Measurements from ENCODE around the gene SYCE3. TPM values are rescaled to one million over a fixed set of nuclear protein-coding genes. Genes with fewer than 3 reads are reported as not detected.

The SYCE3 gene
- total RNA-seq, 1 experiment from 2014 or later = 1.3 TPM

- no TSS peak for BruUV-seq (replicated peaks)
- ChIA-PET CTCF (no interaction called here), POLR2A (ENCODE audit: unreplicated experiment) (no interaction called here)
- no peaks in the 10 kb centered on the region for H4K20me1 ChIP-seq (ENCODE audit: low read length)
- no peak overlapping the region for H3K4me2 ChIP-seq (ENCODE audit: low read length)
- H3K36me3 ChIP-seq (ENCODE audit: low read depth, low read length) = no peaks in the 10 kb centered on the region
- H3K27me3 ChIP-seq (ENCODE audit: low read length) = no peaks in the 10 kb centered on the region
- H3K9ac ChIP-seq (ENCODE audit: low read length) = no peak overlapping the region
- H3K27ac ChIP-seq (ENCODE audit: low read length) = no peak overlapping the region
- no peaks in the 10 kb centered on the region for H3K4me1 ChIP-seq (ENCODE audit: insufficient read depth, low read length)
- H3K79me2 ChIP-seq (ENCODE audit: low read length) = no peaks in the 10 kb centered on the region
- ATAC-seq (no peak), DNase-seq (no peak)
- intact Hi-C loops (cut with micrococcal nuclease) = no loop called here
- H3F3A ChIP-seq (ENCODE audit: low read length, unreplicated experiment) = no peaks in the 10 kb centered on the region
- H2AFZ ChIP-seq (ENCODE audit: low read length) = no peak overlapping the region
- H3K9me3 ChIP-seq (ENCODE audit: low read length) = no peaks in the 10 kb centered on the region
- H3K4me3 ChIP-seq (ENCODE audit: low read length) = no peak overlapping the region
- no peaks in the 10 kb centered on the region for H3K9me2 ChIP-seq (replicated peaks; ENCODE audit: low read length)
- TF ChIP-seq EZH2 (IDR thresholded peaks at IDR 0.05; ENCODE audit: low read length, unreplicated experiment) (no peak), EZH2phosphoT487 (IDR thresholded peaks at IDR 0.05; ENCODE audit: borderline replicate concordance, low read length) (no peak)
- TF ChIP-seq, protein P1, sequence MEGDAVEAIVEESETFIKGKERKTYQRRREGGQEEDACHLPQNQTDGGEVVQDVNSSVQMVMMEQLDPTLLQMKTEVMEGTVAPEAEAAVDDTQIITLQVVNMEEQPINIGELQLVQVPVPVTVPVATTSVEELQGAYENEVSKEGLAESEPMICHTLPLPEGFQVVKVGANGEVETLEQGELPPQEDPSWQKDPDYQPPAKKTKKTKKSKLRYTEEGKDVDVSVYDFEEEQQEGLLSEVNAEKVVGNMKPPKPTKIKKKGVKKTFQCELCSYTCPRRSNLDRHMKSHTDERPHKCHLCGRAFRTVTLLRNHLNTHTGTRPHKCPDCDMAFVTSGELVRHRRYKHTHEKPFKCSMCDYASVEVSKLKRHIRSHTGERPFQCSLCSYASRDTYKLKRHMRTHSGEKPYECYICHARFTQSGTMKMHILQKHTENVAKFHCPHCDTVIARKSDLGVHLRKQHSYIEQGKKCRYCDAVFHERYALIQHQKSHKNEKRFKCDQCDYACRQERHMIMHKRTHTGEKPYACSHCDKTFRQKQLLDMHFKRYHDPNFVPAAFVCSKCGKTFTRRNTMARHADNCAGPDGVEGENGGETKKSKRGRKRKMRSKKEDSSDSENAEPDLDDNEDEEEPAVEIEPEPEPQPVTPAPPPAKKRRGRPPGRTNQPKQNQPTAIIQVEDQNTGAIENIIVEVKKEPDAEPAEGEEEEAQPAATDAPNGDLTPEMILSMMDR (conservative IDR thresholded peaks at IDR 0.05; ENCODE audit: low read depth, low read length) = no peak
Measured at GRCh38 chr22:50605613-50606074, 42.9 kb upstream of the SYCE3 start.

GRCh38 chr22:50605002-50605612 is 42.4 kb upstream of the SYCE3 start:
- ChIA-PET CTCF (no interaction called here), POLR2A (ENCODE audit: unreplicated experiment) (no interaction called here)
- no peak overlapping the region for H3K4me3 ChIP-seq (ENCODE audit: low read length)
- H3K36me3 ChIP-seq (ENCODE audit: low read depth, low read length) = no peaks in the 10 kb centered on the region
- H3F3A ChIP-seq (ENCODE audit: low read length, unreplicated experiment) = no peaks in the 10 kb centered on the region
- TF ChIP-seq EZH2 (IDR thresholded peaks at IDR 0.05; ENCODE audit: low read length, unreplicated experiment) (no peak), EZH2phosphoT487 (IDR thresholded peaks at IDR 0.05; ENCODE audit: borderline replicate concordance, low read length) (no peak)
- TF ChIP-seq, protein P1 (conservative IDR thresholded peaks at IDR 0.05; ENCODE audit: low read depth, low read length) = no peak
- H3K79me2 ChIP-seq (ENCODE audit: low read length) = no peaks in the 10 kb centered on the region
- H3K9ac ChIP-seq (ENCODE audit: low read length) = no peak overlapping the region
- H3K4me1 ChIP-seq (ENCODE audit: insufficient read depth, low read length) = no peaks in the 10 kb centered on the region
- no peaks in the 10 kb centered on the region for H4K20me1 ChIP-seq (ENCODE audit: low read length)
- intact Hi-C loops (cut with micrococcal nuclease) = no loop called here
- H2AFZ ChIP-seq (ENCODE audit: low read length) = no peak overlapping the region
- ATAC-seq (no peak), DNase-seq (no peak)
- no peaks in the 10 kb centered on the region for H3K27me3 ChIP-seq (ENCODE audit: low read length)
- no peaks in the 10 kb centered on the region for H3K9me3 ChIP-seq (ENCODE audit: low read length)
- no peak overlapping the region for H3K4me2 ChIP-seq (ENCODE audit: low read length)
- H3K9me2 ChIP-seq (replicated peaks; ENCODE audit: low read length) = no peaks in the 10 kb centered on the region
- no peak overlapping the region for H3K27ac ChIP-seq (ENCODE audit: low read length)
- BruUV-seq (replicated peaks) = no TSS peak

- POLR2A ChIA-PET (ENCODE audit: unreplicated experiment) = no interaction called here
Measured at GRCh38 chr22:50604256-50605001, 41.7 kb upstream of the SYCE3 start.

More at GRCh38 chr22:50604256-50605001, 41.7 kb upstream of the SYCE3 start:
- intact Hi-C loops (cut with micrococcal nuclease) = no loop called here
- DNase-seq (no peak), ATAC-seq (no peak)
- no peak overlapping the region for H3K4me3 ChIP-seq (ENCODE audit: low read length)
- no peaks in the 10 kb centered on the region for H3K9me3 ChIP-seq (ENCODE audit: low read length)
- H4K20me1 ChIP-seq (ENCODE audit: low read length) = no peaks in the 10 kb centered on the region
- H3K9ac ChIP-seq (ENCODE audit: low read length) = no peak overlapping the region
- no TSS peak for BruUV-seq (replicated peaks)
- H3K36me3 ChIP-seq (ENCODE audit: low read depth, low read length) = no peaks in the 10 kb centered on the region
- no peaks in the 10 kb centered on the region for H3K79me2 ChIP-seq (ENCODE audit: low read length)
- H3K4me2 ChIP-seq (ENCODE audit: low read length) = no peak overlapping the region
- H3K4me1 ChIP-seq (ENCODE audit: insufficient read depth, low read length) = no peaks in the 10 kb centered on the region
- H3F3A ChIP-seq (ENCODE audit: low read length, unreplicated experiment) = no peaks in the 10 kb centered on the region
- H3K27ac ChIP-seq (ENCODE audit: low read length) = no peak overlapping the region
- H2AFZ ChIP-seq (ENCODE audit: low read length) = no peak overlapping the region
- H3K9me2 ChIP-seq (replicated peaks; ENCODE audit: low read length) = no peaks in the 10 kb centered on the region
- CTCF ChIA-PET = no interaction called here
- TF ChIP-seq, protein P1 (conservative IDR thresholded peaks at IDR 0.05; ENCODE audit: low read depth, low read length) = no peak
- no peak for TF ChIP-seq EZH2 (IDR thresholded peaks at IDR 0.05; ENCODE audit: low read length, unreplicated experiment)
- TF ChIP-seq EZH2phosphoT487 (IDR thresholded peaks at IDR 0.05; ENCODE audit: borderline replicate concordance, low read length) = no peak
- no peaks in the 10 kb centered on the region for H3K27me3 ChIP-seq (ENCODE audit: low read length)
